Measurements from ENCODE around the gene MRM3.

Gene MRM3

DNA sequence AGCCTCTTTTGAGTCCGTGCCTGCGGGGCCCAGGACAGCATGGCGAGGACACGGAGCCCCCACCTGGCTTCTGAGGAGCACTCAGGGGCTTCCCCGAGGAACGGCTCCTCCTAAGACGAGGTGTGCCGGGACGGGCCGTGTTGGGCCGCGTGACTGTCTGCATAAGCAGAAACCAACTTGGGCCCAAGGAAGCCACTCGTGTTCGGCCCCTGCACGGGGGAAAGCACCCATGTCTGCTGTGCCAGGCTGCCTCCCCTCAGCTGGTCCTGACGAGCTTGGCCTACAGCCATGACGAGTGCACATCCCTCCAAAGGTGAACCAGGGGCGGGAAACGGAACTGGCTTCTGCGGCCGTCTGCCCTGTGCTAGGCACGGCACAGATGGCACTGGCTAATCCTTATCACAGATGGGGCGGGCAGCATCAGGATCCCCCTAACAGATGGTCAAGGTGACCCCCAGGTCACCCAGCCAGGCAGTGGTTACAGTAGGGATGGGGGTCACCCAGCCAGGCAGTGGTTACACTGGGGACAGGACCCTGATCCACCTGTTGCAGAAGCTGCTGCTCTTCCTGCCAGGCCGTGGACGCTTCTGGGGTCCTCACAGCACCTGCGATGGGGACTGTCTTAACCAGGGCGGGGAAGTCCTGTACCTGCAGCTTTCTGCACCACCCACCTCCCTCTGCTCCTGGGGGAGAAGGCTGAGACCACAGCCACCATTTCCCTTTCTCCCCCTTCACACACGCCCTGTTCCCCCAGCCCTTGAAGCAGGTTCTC, 25.6 kb downstream of the MRM3 start:
- peaks cover 0 to 4% of the 10 kb centered on the region in 2 donors for H3K9me3 ChIP-seq (replicated peaks in 1 of 2; ENCODE audit: control insufficient read depth in 2 of 2, insufficient read depth in 1 of 2, low read depth in 1 of 2, low read length in 2 of 2)
- H3K18ac ChIP-seq (ENCODE audit: low read length): peak overlapping the region; percentile 76
- no peak for DNase-seq (ENCODE audit: low spot score)
- H3K79me1 ChIP-seq (ENCODE audit: low read depth, low read length): peaks cover 19% of the 10 kb centered on the region
- no peak overlapping the region for H3K4ac ChIP-seq (ENCODE audit: low read length)
- peak overlapping the region; percentile 17 for H3K14ac ChIP-seq (ENCODE audit: low read length)
- H4K91ac ChIP-seq (ENCODE audit: low read depth, low read length, poor library complexity): no peak overlapping the region
- H3K27ac ChIP-seq (replicated peaks; ENCODE audit: low read length): no peak overlapping the region
- peak overlapping the region; percentile 10 for H2AK5ac ChIP-seq (ENCODE audit: low read depth, low read length)
- H3K4me2 ChIP-seq (ENCODE audit: insufficient read depth, low read length, poor library complexity, severe bottlenecking): no peak overlapping the region
- H2BK15ac ChIP-seq (ENCODE audit: low read length): no peak overlapping the region
- H2BK12ac ChIP-seq (ENCODE audit: low read length): no peak overlapping the region
- H2AFZ ChIP-seq (ENCODE audit: low read length): no peak overlapping the region
- no CpG with 5 or more reads among the region's 28 CpGs for WGBS, 2 donors (ENCODE audit: extremely low coverage in 2 of 2, insufficient read length in 2 of 2, insufficient replicate concordance in 1 of 2)
- H3K4me1 ChIP-seq (ENCODE audit: control insufficient read depth in 2 of 2, insufficient read depth in 1 of 2, low read depth in 1 of 2, low read length in 2 of 2): peaks cover 18 to 33% of the 10 kb centered on the region in 2 donors
- H3K9ac ChIP-seq (ENCODE audit: low read depth, low read length, poor library complexity): peak overlapping the region; percentile 44
- H3K36me3 ChIP-seq (replicated peaks in 1 of 2; ENCODE audit: control insufficient read depth in 2 of 2, insufficient read depth in 2 of 2, low read length in 2 of 2): peaks cover 16 to 59% of the 10 kb centered on the region in 2 donors
- no peak overlapping the region for H2BK120ac ChIP-seq (ENCODE audit: low read depth, low read length)
- H4K8ac ChIP-seq (ENCODE audit: low read depth, low read length): peak overlapping the region; percentile 43
- no peaks in the 10 kb centered on the region for H3K27me3 ChIP-seq (ENCODE audit: control insufficient read depth in 3 of 3, insufficient read depth in 3 of 3, low read depth in 1 of 3, low read length in 3 of 3)
- H3K4me3 ChIP-seq (ENCODE audit: low read length in 2 of 2): peak overlapping the region in 1 of 2 donors; percentile 18
- no peak overlapping the region for H3K23ac ChIP-seq (ENCODE audit: low read depth, low read length, poor library complexity)
- peak overlapping the region; percentile 94 for H2BK5ac ChIP-seq (ENCODE audit: low read length)

DNA sequence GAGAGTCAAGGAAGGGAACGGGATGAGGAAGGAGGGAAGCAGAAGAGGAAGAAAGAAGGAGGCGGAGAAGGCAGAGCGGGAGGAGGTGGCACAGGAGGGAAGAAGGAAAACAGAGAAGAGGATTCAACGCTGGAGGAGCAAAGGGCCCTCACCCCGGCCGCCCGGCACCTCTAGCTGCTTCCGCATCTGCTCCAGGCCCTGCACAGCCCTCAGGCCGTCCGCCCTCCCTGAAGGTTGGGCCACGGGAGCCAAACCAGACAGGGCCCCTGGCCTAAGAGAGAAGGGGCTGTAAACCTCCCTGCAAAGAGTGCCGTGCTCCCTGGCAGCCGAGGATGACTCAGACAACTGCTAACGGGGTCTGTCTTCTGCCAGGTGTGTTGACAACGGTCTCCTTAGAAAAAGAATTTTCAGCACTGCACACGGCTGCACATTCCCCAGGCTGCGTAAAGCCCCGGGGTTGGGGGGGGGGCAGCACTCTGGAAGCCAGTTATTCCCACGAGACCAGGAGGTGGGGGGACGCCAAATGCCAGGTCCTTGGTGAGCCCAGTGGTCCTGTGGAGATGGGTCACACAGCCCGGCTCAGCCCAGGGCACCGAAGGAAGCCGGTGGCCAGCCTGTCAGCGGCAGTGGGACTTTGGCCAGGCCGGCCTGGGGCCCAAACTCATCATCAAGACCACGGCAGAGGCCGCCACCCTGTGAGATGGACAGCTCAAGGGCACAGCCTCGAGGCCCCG, 29.1 kb downstream of the MRM3 start:
- H3K9ac ChIP-seq (ENCODE audit: low read depth, low read length, poor library complexity): peak overlapping the region; percentile 37
- no peak overlapping the region for H2BK120ac ChIP-seq (ENCODE audit: low read depth, low read length)
- no peak overlapping the region for H2BK15ac ChIP-seq (ENCODE audit: low read length)
- H2AK5ac ChIP-seq (ENCODE audit: low read depth, low read length): no peak overlapping the region
- no peak overlapping the region for H2BK12ac ChIP-seq (ENCODE audit: low read length)
- no peak overlapping the region for H3K27ac ChIP-seq (replicated peaks; ENCODE audit: low read length)
- H3K4ac ChIP-seq (ENCODE audit: low read length): no peak overlapping the region
- H3K4me1 ChIP-seq (ENCODE audit: control insufficient read depth in 2 of 2, insufficient read depth in 1 of 2, low read depth in 1 of 2, low read length in 2 of 2): peaks cover 2 to 6% of the 10 kb centered on the region in 2 donors
- WGBS, 2 donors (ENCODE audit: extremely low coverage in 2 of 2, insufficient read length in 2 of 2, insufficient replicate concordance in 1 of 2): no CpG with 5 or more reads among the region's 29 CpGs
- H4K91ac ChIP-seq (ENCODE audit: low read depth, low read length, poor library complexity): no peak overlapping the region
- H3K4me2 ChIP-seq (ENCODE audit: insufficient read depth, low read length, poor library complexity, severe bottlenecking): no peak overlapping the region
- H3K36me3 ChIP-seq (replicated peaks in 1 of 2; ENCODE audit: control insufficient read depth in 2 of 2, insufficient read depth in 2 of 2, low read length in 2 of 2): peaks cover 29 to 75% of the 10 kb centered on the region in 2 donors
- no peak overlapping the region for H2AFZ ChIP-seq (ENCODE audit: low read length)
- DNase-seq (ENCODE audit: low spot score): no peak
- H3K18ac ChIP-seq (ENCODE audit: low read length): no peak overlapping the region
- peak overlapping the region; percentile 32 for H3K14ac ChIP-seq (ENCODE audit: low read length)
- H4K8ac ChIP-seq (ENCODE audit: low read depth, low read length): no peak overlapping the region
- H3K79me1 ChIP-seq (ENCODE audit: low read depth, low read length): peaks cover 20% of the 10 kb centered on the region
- H2BK5ac ChIP-seq (ENCODE audit: low read length): no peak overlapping the region
- no peak overlapping the region for H3K4me3 ChIP-seq (ENCODE audit: low read length in 2 of 2)
- peaks cover 0 to 6% of the 10 kb centered on the region in 2 donors for H3K9me3 ChIP-seq (replicated peaks in 1 of 2; ENCODE audit: control insufficient read depth in 2 of 2, insufficient read depth in 1 of 2, low read depth in 1 of 2, low read length in 2 of 2)
- H3K27me3 ChIP-seq (ENCODE audit: control insufficient read depth in 3 of 3, insufficient read depth in 3 of 3, low read depth in 1 of 3, low read length in 3 of 3): no peaks in the 10 kb centered on the region
- no peak overlapping the region for H3K23ac ChIP-seq (ENCODE audit: low read depth, low read length, poor library complexity)

DNA sequence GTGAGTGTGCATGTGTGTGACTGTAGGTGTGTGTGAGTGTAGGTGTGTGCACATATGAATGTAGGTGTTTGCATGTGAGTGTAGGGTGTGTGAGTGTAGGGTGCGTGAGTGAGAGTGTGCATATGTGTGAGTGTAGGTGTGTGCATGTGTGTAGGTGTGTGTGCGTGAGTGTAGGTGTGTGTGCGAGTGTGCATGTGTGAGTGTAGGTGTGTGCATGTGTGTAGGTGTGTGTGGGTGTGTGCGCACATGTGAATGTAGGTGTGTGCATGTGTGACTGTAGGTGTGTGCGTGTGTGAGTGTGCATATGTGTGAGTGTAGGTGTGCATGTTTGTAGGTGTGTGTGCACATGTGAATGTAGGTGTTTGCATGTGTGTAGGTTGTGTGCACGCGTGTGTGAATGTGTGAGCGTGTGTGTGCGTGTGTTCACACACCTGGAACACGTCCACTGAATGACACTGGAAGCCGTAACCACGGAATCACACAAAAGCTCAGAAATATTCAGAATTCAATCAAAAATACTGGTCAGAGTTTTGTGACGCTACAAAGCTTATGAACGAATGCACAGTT, 30.6 kb downstream of the MRM3 start:
- Histone ChIP-seq H2BK120ac (ENCODE audit: low read depth, low read length) (no peak overlapping the region), H3K27me3 (ENCODE audit: control insufficient read depth in 3 of 3, insufficient read depth in 3 of 3, low read depth in 1 of 3, low read length in 3 of 3) (no peaks in the 10 kb centered on the region), H3K9ac (ENCODE audit: low read depth, low read length, poor library complexity) (peak overlapping the region; percentile 56), H2AFZ (ENCODE audit: low read length) (no peak overlapping the region), H3K18ac (ENCODE audit: low read length) (no peak overlapping the region), H4K8ac (ENCODE audit: low read depth, low read length) (peak overlapping the region; percentile 20), H3K4ac (ENCODE audit: low read length) (no peak overlapping the region), H3K23ac (ENCODE audit: low read depth, low read length, poor library complexity) (peak overlapping the region; percentile 1), H3K36me3 (replicated peaks in 1 of 2; ENCODE audit: control insufficient read depth in 2 of 2, insufficient read depth in 2 of 2, low read length in 2 of 2) (peaks cover 36 to 82% of the 10 kb centered on the region in 2 donors), H2BK15ac (ENCODE audit: low read length) (no peak overlapping the region), H3K4me3 (ENCODE audit: low read length in 2 of 2) (peak overlapping the region in 1 of 2 donors; percentile 68), H2BK5ac (ENCODE audit: low read length) (no peak overlapping the region), H3K14ac (ENCODE audit: low read length) (peak overlapping the region; percentile 59), H2AK5ac (ENCODE audit: low read depth, low read length) (no peak overlapping the region), H3K4me2 (ENCODE audit: insufficient read depth, low read length, poor library complexity, severe bottlenecking) (no peak overlapping the region), H3K27ac (replicated peaks; ENCODE audit: low read length) (no peak overlapping the region), H2BK12ac (ENCODE audit: low read length) (peak overlapping the region; percentile 27), H3K79me1 (ENCODE audit: low read depth, low read length) (peaks cover 9% of the 10 kb centered on the region), H3K9me3 (replicated peaks in 1 of 2; ENCODE audit: control insufficient read depth in 2 of 2, insufficient read depth in 1 of 2, low read depth in 1 of 2, low read length in 2 of 2) (peaks cover 0 to 6% of the 10 kb centered on the region in 2 donors), H4K91ac (ENCODE audit: low read depth, low read length, poor library complexity) (no peak overlapping the region), H3K4me1 (ENCODE audit: control insufficient read depth in 2 of 2, insufficient read depth in 1 of 2, low read depth in 1 of 2, low read length in 2 of 2) (peaks cover 0 to 2% of the 10 kb centered on the region in 2 donors)
- DNase-seq (ENCODE audit: low spot score): no peak
- 100% methylated on average over 2 of the region's 14 CpGs; no CpG with 5 or more reads in 1 of the 2 donors for WGBS, 2 donors (ENCODE audit: extremely low coverage in 2 of 2, insufficient read length in 2 of 2, insufficient replicate concordance in 1 of 2)

DNA sequence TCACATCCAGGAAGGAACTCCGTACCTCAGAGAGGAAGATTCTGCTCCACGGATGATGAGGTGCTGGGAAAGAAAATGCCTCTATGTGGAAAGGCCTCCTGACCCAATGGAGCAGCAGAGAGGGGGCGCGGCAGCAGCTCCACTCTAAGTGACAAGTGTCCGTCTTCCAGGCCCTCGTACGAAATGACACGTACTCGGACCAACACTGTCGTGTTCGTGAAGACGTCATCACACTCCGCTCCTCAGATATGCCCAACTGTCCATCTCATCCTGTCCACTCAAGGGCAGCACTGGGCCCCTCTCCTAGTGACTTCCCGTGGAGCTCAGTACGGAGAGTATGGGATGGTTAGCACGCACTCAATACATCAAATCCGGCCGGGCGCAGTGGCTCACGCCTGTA, 32.2 kb downstream of the MRM3 start:
- Histone ChIP-seq H3K27ac (replicated peaks; ENCODE audit: low read length) (no peak overlapping the region), H3K9ac (ENCODE audit: low read depth, low read length, poor library complexity) (no peak overlapping the region)

More for the DNA sequence above, 32.2 kb downstream of the MRM3 start:
- no peak for DNase-seq (ENCODE audit: low spot score)
- Histone ChIP-seq H3K4me3 (ENCODE audit: low read length in 2 of 2) (peak overlapping the region in 1 of 2 donors; percentile 70), H3K4me2 (ENCODE audit: insufficient read depth, low read length, poor library complexity, severe bottlenecking) (no peak overlapping the region), H4K8ac (ENCODE audit: low read depth, low read length) (no peak overlapping the region), H3K18ac (ENCODE audit: low read length) (no peak overlapping the region), H4K91ac (ENCODE audit: low read depth, low read length, poor library complexity) (no peak overlapping the region), H3K14ac (ENCODE audit: low read length) (no peak overlapping the region), H2BK15ac (ENCODE audit: low read length) (no peak overlapping the region), H2AK5ac (ENCODE audit: low read depth, low read length) (no peak overlapping the region), H3K9me3 (replicated peaks in 1 of 2; ENCODE audit: control insufficient read depth in 2 of 2, insufficient read depth in 1 of 2, low read depth in 1 of 2, low read length in 2 of 2) (peaks cover 0 to 6% of the 10 kb centered on the region in 2 donors), H2BK12ac (ENCODE audit: low read length) (no peak overlapping the region), H3K36me3 (replicated peaks in 1 of 2; ENCODE audit: control insufficient read depth in 2 of 2, insufficient read depth in 2 of 2, low read length in 2 of 2) (peaks cover 40 to 86% of the 10 kb centered on the region in 2 donors), H3K23ac (ENCODE audit: low read depth, low read length, poor library complexity) (no peak overlapping the region), H3K27me3 (ENCODE audit: control insufficient read depth in 3 of 3, insufficient read depth in 3 of 3, low read depth in 1 of 3, low read length in 3 of 3) (no peaks in the 10 kb centered on the region), H3K79me1 (ENCODE audit: low read depth, low read length) (peaks cover 9% of the 10 kb centered on the region), H3K4me1 (ENCODE audit: control insufficient read depth in 2 of 2, insufficient read depth in 1 of 2, low read depth in 1 of 2, low read length in 2 of 2) (peaks cover 0 to 2% of the 10 kb centered on the region in 2 donors), H2BK5ac (ENCODE audit: low read length) (no peak overlapping the region), H2BK120ac (ENCODE audit: low read depth, low read length) (no peak overlapping the region), H2AFZ (ENCODE audit: low read length) (no peak overlapping the region), H3K4ac (ENCODE audit: low read length) (no peak overlapping the region)
- WGBS, 2 donors (ENCODE audit: extremely low coverage in 2 of 2, insufficient read length in 2 of 2, insufficient replicate concordance in 1 of 2): no CpG with 5 or more reads among the region's 20 CpGs
